Measurements from ENCODE around the gene CTAG2. TPM values are rescaled to one million over a fixed set of nuclear protein-coding genes. Genes with fewer than 3 reads are reported as not detected.
"Not testable (repeated sequence)": the region's sequence is repeated elsewhere in the genome, so short reads cannot be mapped to it uniquely, and the experiment has no call there.

The CTAG2 gene
- total RNA-seq, 2 donors from 2014 or later: not detected

DNA sequence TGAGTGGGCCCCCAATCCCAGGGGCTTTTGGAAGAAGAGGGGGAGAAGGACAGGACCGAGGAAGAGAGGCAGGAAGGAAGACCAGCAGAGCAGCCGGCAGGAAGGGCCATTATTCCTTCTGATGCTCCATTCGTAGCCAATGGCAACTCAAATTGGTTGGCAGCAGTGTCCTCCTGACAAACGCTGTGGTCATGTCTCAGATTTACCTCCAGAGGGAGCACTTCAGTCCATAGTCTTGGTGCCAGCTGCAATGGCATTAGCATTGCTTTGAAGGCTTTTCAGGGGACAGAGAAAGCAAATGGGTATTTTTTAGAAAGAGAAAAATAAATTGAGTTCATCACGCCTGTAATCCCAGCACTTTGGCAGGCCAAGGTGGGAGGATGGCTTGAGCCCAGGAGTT is 24.4 kb downstream of the CTAG2 start:
- DNase-seq (ENCODE audit: low spot score); H3K27ac Mint-ChIP-seq; H3K4me1 Mint-ChIP-seq (ENCODE audit: low read depth in 2 of 2); H3K36me3 Mint-ChIP-seq; H3K4me3 Mint-ChIP-seq; H3K9me3 Mint-ChIP-seq; H3K27me3 Mint-ChIP-seq: not testable (repeated sequence)
- ATAC-seq: peak in 1 of 2 donors; percentile 66

GRCh38 chrX:154620767-154621414 is 32.5 kb downstream of the CTAG2 start:
- not testable (repeated sequence) for H3K4me3 Mint-ChIP-seq; H3K27ac Mint-ChIP-seq; DNase-seq (ENCODE audit: low spot score); H3K27me3 Mint-ChIP-seq; H3K4me1 Mint-ChIP-seq (ENCODE audit: low read depth in 2 of 2); H3K9me3 Mint-ChIP-seq; H3K36me3 Mint-ChIP-seq
- peak in 1 of 2 donors; percentile 72 for ATAC-seq

GRCh38 chrX:154619182-154619581 is 34.2 kb downstream of the CTAG2 start, which contains the start of gene CTAG1B:
TSS of gene CTAG1B (minus strand) at chrX:154619282. CDS start at chrX:154619218, 64 bp downstream.
- H3K4me1 Mint-ChIP-seq (ENCODE audit: low read depth in 2 of 2); H3K4me3 Mint-ChIP-seq; H3K9me3 Mint-ChIP-seq; H3K27ac Mint-ChIP-seq; ATAC-seq; H3K36me3 Mint-ChIP-seq; DNase-seq (ENCODE audit: low spot score); H3K27me3 Mint-ChIP-seq: not testable (repeated sequence)

- H3K27me3 Mint-ChIP-seq; H3K4me1 Mint-ChIP-seq (ENCODE audit: low read depth in 2 of 2); ATAC-seq; H3K27ac Mint-ChIP-seq; H3K9me3 Mint-ChIP-seq; H3K36me3 Mint-ChIP-seq; DNase-seq (ENCODE audit: low spot score); H3K4me3 Mint-ChIP-seq: not testable (repeated sequence)
Measured at GRCh38 chrX:154613586-154613985, 39.8 kb downstream of the CTAG2 start.

DNA sequence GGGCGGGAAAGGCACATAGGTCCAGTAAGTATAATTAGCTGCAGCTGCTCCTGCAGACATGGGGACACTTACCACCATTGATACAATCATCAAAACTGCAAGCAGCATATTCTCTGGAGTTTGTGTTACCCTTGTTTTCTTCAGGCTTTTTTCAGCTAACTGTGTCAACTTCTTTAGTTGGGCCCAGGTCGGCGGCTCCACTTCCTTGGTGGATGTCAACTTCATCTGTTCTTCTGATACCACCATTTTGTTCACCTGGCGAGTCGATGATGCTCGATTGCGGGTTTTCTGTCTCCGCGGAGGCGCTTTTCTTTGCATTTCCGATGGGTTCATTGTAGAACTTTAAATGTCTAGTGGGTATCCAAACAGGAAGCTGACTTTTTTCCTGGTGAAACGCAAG is 42.2 kb downstream of the CTAG2 start:
- not testable (repeated sequence) for ATAC-seq; H3K27ac Mint-ChIP-seq; H3K4me1 Mint-ChIP-seq (ENCODE audit: low read depth in 2 of 2); H3K36me3 Mint-ChIP-seq; H3K27me3 Mint-ChIP-seq; H3K9me3 Mint-ChIP-seq; H3K4me3 Mint-ChIP-seq
- DNase-seq (ENCODE audit: low spot score): peak; percentile 22

DNA sequence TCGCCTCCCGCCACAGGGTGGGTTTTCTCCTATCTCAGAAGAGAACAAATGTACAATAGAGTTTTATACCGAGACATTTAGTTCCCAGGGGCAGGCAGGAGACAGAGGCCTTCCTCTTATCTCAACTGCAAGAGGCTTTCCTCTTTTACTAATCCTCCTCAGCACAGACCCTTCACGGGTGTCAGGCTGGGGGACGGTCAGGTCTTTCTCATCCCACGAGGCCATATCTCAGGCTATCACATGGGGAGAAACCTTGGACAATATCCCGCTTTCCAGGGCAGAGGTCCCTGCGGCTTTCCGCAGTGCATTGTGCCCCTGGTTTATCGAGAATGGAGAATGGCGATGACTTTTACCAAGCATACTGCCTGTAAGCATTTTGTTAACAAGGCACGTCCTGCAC is 44.6 kb downstream of the CTAG2 start:
- not testable (repeated sequence) for DNase-seq (ENCODE audit: low spot score); ATAC-seq; H3K27ac Mint-ChIP-seq; H3K27me3 Mint-ChIP-seq; H3K9me3 Mint-ChIP-seq; H3K36me3 Mint-ChIP-seq; H3K4me3 Mint-ChIP-seq
- H3K4me1 Mint-ChIP-seq (ENCODE audit: low read depth in 2 of 2): peaks cover 9 to 12% of the 10 kb centered on the region in 2 donors

- H3K27ac Mint-ChIP-seq, ATAC-seq, H3K9me3 Mint-ChIP-seq, H3K36me3 Mint-ChIP-seq, H3K4me3 Mint-ChIP-seq, H3K27me3 Mint-ChIP-seq: not testable (repeated sequence)
- H3K4me1 Mint-ChIP-seq (ENCODE audit: low read depth in 2 of 2): peaks cover 9 to 12% of the 10 kb centered on the region in 2 donors
- DNase-seq (ENCODE audit: low spot score): peak; percentile 39
Measured at GRCh38 chrX:154607976-154608375, 45.4 kb downstream of the CTAG2 start.

GRCh38 chrX:154607370-154607769 is 46.0 kb downstream of the CTAG2 start:
- H3K27me3 Mint-ChIP-seq: peaks cover 0 to 7% of the 10 kb centered on the region in 2 donors
- no peaks in the 10 kb centered on the region for H3K36me3 Mint-ChIP-seq
- no peak overlapping the region for H3K4me3 Mint-ChIP-seq
- DNase-seq (ENCODE audit: low spot score) (no peak), ATAC-seq (no peak)
- no peaks in the 10 kb centered on the region for H3K9me3 Mint-ChIP-seq
- H3K27ac Mint-ChIP-seq: no peak overlapping the region
- peaks cover 9 to 12% of the 10 kb centered on the region in 2 donors for H3K4me1 Mint-ChIP-seq (ENCODE audit: low read depth in 2 of 2)

GRCh38 chrX:154605566-154605965 is 47.8 kb downstream of the CTAG2 start:
- ATAC-seq (no peak), DNase-seq (ENCODE audit: low spot score) (no peak)
- H3K9me3 Mint-ChIP-seq: no peaks in the 10 kb centered on the region
- peaks cover 9 to 12% of the 10 kb centered on the region in 2 donors for H3K4me1 Mint-ChIP-seq (ENCODE audit: low read depth in 2 of 2)
- H3K27ac Mint-ChIP-seq: no peak overlapping the region
- H3K27me3 Mint-ChIP-seq: peaks cover 0 to 10% of the 10 kb centered on the region in 2 donors
- no peaks in the 10 kb centered on the region for H3K36me3 Mint-ChIP-seq
- H3K4me3 Mint-ChIP-seq: no peak overlapping the region

DNA sequence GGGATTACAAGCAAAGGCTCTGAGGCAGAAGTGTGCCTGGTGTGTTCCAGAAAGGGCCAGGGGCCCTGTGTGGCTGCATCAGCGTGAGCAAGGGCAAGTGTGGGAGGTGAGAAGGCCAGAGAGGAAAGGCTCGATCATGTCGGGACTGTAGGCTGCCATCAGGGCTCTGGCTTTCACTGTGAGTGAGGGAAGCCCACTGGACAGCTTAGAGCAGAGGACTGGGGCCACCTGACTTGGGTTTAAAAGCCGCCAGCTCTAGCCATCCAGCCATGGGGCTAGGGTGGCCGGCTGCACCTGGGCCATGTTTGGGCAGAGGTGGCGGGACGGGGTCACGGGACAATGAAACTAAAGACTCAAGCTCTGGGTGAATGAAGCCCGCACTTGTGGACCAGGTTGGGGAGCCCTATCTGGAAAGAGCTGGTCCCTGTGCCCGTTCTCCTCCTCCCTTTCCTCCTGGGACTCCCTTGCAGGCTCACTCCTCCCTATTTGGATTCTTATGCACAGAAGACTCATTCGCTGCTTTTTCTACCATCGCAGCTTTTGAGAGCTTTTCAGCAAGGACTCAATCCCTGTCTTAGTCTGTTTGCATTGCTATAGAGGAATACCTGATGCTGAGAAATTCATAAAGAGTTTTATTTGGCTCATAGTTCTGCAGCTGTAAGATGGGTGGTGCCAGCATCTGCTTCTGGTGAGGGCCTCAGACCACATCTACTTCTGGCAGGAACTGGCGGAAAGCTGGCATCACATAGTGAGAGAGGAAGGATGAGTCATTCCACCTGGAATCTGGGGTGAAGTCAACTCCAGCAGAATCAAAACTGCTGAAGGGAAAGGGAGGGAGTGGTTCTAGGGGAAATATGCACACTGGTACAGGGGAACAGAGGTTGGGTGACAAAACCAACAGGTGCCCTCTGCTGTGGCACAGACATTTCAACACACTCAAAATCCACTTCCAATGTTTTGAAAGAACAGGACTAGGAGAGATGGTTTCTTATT is 49.6 kb downstream of the CTAG2 start:
- H3K4me3 Mint-ChIP-seq: no peak overlapping the region
- H3K36me3 Mint-ChIP-seq: no peaks in the 10 kb centered on the region
- H3K27ac Mint-ChIP-seq: no peak overlapping the region

GRCh38 chrX:154602766-154603437 is 50.5 kb downstream of the CTAG2 start:
- Mint-ChIP-seq H3K36me3 (no peaks in the 10 kb centered on the region), H3K27me3 (peaks cover 0 to 10% of the 10 kb centered on the region in 2 donors), H3K9me3 (no peaks in the 10 kb centered on the region), H3K4me1 (ENCODE audit: low read depth in 2 of 2) (peaks cover 12% of the 10 kb centered on the region in 2 donors), H3K27ac (no peak overlapping the region), H3K4me3 (no peak overlapping the region)
- DNase-seq (ENCODE audit: low spot score): peak; percentile 8
- ATAC-seq: no peak

More for the DNA sequence above, 49.6 kb downstream of the CTAG2 start:
- no peaks in the 10 kb centered on the region for H3K9me3 Mint-ChIP-seq
- peaks cover 0 to 10% of the 10 kb centered on the region in 2 donors for H3K27me3 Mint-ChIP-seq
- no peak for ATAC-seq
- peaks cover 12% of the 10 kb centered on the region in 2 donors for H3K4me1 Mint-ChIP-seq (ENCODE audit: low read depth in 2 of 2)
- peak; percentile 20 for DNase-seq (ENCODE audit: low spot score)

GRCh38 chrX:154602226-154602625 is 51.2 kb downstream of the CTAG2 start:
- ATAC-seq (no peak), DNase-seq (ENCODE audit: low spot score) (peak; percentile 54)
- Mint-ChIP-seq H3K4me1 (ENCODE audit: low read depth in 2 of 2) (peaks cover 12% of the 10 kb centered on the region in 2 donors), H3K27ac (no peak overlapping the region), H3K4me3 (no peak overlapping the region), H3K27me3 (peaks cover 0 to 10% of the 10 kb centered on the region in 2 donors), H3K9me3 (no peaks in the 10 kb centered on the region), H3K36me3 (no peaks in the 10 kb centered on the region)
